ENCODE data around the gene PTGFRN. TPM values are rescaled to one million over a fixed set of nuclear protein-coding genes. Genes with fewer than 3 reads are reported as not detected.

The PTGFRN gene
- total RNA-seq, 1 experiment from 2014 or later: 60.6 TPM

DNA sequence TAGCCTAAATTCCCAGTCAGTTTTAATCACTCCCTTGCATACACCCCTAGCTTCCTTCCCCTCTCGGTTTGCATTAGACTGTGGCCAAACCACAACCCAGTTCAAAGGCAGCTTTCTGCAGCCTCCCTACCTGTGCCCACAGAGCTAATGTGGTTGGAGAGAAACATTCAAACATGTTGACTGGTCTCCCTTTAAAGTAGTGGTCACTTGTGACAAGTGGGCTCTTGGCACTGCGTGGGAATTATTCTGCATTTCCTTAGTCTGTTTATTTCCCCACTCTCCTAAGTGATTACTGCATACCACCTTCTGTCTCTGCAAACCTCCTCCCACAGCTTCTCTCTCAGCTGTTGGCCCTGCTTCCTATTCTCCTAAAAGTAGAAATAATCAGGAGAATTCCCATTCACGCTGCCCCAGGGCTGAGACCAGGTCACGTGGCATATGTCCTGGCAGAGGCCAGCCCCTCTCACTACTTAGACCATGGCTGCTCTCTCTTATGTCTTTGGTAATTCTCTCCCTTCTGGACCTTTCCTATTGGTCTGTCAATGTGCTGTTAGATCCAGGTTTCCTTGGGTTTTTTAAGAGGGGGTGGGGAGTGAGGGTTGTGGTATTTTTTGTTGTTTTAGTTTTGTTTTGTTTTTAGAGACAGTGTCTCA is 53.4 kb downstream of the PTGFRN start:
- Histone ChIP-seq H3K79me2 (ENCODE audit: insufficient read depth, low read length) (no peaks in the 10 kb centered on the region), H3K4me1 (ENCODE audit: control insufficient read depth in 1 of 2, insufficient read depth in 2 of 2, low read length in 2 of 2) (no peaks in the 10 kb centered on the region), H3K4me2 (ENCODE audit: low read length) (no peak overlapping the region), H3K27me3 (ENCODE audit: insufficient read depth, low read length) (no peaks in the 10 kb centered on the region), H3K4me3 (replicated peaks in 1 of 2; ENCODE audit: low read depth in 1 of 2, low read length in 2 of 2) (no peak overlapping the region), H3K36me3 (ENCODE audit: control insufficient read depth in 1 of 2, insufficient read depth in 2 of 2, low read length in 2 of 2) (peaks cover 2 to 6% of the 10 kb centered on the region in 2 experiments; a peak in 2 of 4 replicates), H3K9me3 (ENCODE audit: control insufficient read depth in 1 of 2, insufficient read depth in 1 of 2, low read depth in 1 of 2, low read length in 2 of 2) (no peaks in the 10 kb centered on the region), H2AFZ (ENCODE audit: low read depth, low read length, poor library complexity, severe bottlenecking) (no peak overlapping the region), H3K9me2 (ENCODE audit: insufficient read depth) (no peaks in the 10 kb centered on the region), H3K27ac (ENCODE audit: low read depth, low read length) (no peak overlapping the region), H3K9ac (ENCODE audit: low read length) (no peak overlapping the region), H4K20me1 (ENCODE audit: insufficient read depth) (no peaks in the 10 kb centered on the region)
- no peak for TF ChIP-seq POLR2A (IDR thresholded peaks at IDR 0.05; ENCODE audit: borderline replicate concordance, extremely low read depth, insufficient read depth, insufficient read length)
- TF ChIP-seq, protein P1, sequence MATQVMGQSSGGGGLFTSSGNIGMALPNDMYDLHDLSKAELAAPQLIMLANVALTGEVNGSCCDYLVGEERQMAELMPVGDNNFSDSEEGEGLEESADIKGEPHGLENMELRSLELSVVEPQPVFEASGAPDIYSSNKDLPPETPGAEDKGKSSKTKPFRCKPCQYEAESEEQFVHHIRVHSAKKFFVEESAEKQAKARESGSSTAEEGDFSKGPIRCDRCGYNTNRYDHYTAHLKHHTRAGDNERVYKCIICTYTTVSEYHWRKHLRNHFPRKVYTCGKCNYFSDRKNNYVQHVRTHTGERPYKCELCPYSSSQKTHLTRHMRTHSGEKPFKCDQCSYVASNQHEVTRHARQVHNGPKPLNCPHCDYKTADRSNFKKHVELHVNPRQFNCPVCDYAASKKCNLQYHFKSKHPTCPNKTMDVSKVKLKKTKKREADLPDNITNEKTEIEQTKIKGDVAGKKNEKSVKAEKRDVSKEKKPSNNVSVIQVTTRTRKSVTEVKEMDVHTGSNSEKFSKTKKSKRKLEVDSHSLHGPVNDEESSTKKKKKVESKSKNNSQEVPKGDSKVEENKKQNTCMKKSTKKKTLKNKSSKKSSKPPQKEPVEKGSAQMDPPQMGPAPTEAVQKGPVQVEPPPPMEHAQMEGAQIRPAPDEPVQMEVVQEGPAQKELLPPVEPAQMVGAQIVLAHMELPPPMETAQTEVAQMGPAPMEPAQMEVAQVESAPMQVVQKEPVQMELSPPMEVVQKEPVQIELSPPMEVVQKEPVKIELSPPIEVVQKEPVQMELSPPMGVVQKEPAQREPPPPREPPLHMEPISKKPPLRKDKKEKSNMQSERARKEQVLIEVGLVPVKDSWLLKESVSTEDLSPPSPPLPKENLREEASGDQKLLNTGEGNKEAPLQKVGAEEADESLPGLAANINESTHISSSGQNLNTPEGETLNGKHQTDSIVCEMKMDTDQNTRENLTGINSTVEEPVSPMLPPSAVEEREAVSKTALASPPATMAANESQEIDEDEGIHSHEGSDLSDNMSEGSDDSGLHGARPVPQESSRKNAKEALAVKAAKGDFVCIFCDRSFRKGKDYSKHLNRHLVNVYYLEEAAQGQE (IDR thresholded peaks at IDR 0.05; ENCODE audit: low read depth): no peak
- TF ChIP-seq, protein P2, sequence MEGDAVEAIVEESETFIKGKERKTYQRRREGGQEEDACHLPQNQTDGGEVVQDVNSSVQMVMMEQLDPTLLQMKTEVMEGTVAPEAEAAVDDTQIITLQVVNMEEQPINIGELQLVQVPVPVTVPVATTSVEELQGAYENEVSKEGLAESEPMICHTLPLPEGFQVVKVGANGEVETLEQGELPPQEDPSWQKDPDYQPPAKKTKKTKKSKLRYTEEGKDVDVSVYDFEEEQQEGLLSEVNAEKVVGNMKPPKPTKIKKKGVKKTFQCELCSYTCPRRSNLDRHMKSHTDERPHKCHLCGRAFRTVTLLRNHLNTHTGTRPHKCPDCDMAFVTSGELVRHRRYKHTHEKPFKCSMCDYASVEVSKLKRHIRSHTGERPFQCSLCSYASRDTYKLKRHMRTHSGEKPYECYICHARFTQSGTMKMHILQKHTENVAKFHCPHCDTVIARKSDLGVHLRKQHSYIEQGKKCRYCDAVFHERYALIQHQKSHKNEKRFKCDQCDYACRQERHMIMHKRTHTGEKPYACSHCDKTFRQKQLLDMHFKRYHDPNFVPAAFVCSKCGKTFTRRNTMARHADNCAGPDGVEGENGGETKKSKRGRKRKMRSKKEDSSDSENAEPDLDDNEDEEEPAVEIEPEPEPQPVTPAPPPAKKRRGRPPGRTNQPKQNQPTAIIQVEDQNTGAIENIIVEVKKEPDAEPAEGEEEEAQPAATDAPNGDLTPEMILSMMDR (IDR thresholded peaks at IDR 0.05 in 2 of 3, conservative IDR thresholded peaks at IDR 0.05 in 1 of 3; ENCODE audit: borderline replicate concordance in 1 of 3, insufficient read depth in 1 of 3, low read depth in 2 of 3, low read length in 2 of 3): no peak
- TF ChIP-seq ZFX (IDR thresholded peaks at IDR 0.05): no peak
- TF ChIP-seq SIN3A (IDR thresholded peaks at IDR 0.05; ENCODE audit: low read depth): no peak
- no peak for TF ChIP-seq ELF1 (IDR thresholded peaks at IDR 0.05; ENCODE audit: borderline replicate concordance, low read depth)
- TF ChIP-seq JUND (IDR thresholded peaks at IDR 0.05): no peak
- TF ChIP-seq ZNF274 (IDR thresholded peaks at IDR 0.05; ENCODE audit: low read depth, low read length): no peak
- TF ChIP-seq CBX3 (IDR thresholded peaks at IDR 0.05; ENCODE audit: low read depth): no peak
- TF ChIP-seq POLR2AphosphoS5 (IDR thresholded peaks at IDR 0.05; ENCODE audit: low read depth, low read length): no peak
- no peak for TF ChIP-seq EGR1 (IDR thresholded peaks at IDR 0.05; ENCODE audit: low read depth)
- TF ChIP-seq EZH2 (IDR thresholded peaks at IDR 0.05): no peak
- ATAC-seq (no peak), DNase-seq (ENCODE audit: low read depth, low spot score) (no peak)
- ChIA-PET CTCF (no interaction called here), POLR2A (no interaction called here), RAD21 (ENCODE audit: low non-redundant PET in 1 of 2, low total read pairs in 2 of 2, uncharacterized antibody in 2 of 2, unreplicated experiment in 2 of 2) (no interaction called here)
- intact Hi-C loops (cut with micrococcal nuclease): no loop called here
- BruUV-seq (replicated peaks): no TSS peak

Data from HCT116 (cell line).